Measurements from ENCODE around the gene TSKS.

The TSKS gene, protein sequence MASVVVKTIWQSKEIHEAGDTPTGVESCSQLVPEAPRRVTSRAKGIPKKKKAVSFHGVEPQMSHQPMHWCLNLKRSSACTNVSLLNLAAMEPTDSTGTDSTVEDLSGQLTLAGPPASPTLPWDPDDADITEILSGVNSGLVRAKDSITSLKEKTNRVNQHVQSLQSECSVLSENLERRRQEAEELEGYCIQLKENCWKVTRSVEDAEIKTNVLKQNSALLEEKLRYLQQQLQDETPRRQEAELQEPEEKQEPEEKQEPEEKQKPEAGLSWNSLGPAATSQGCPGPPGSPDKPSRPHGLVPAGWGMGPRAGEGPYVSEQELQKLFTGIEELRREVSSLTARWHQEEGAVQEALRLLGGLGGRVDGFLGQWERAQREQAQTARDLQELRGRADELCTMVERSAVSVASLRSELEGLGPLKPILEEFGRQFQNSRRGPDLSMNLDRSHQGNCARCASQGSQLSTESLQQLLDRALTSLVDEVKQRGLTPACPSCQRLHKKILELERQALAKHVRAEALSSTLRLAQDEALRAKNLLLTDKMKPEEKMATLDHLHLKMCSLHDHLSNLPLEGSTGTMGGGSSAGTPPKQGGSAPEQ

GRCh38 chr19:49763230-49763629 lies at the start of gene TSKS:
Gene TSKS (minus strand): TSS chr19:49763306. CDS start chr19:49763247, 59 bp downstream.
- no peak for DNase-seq (ENCODE audit: low read depth in 1 of 2, low spot score in 1 of 2)

- no peak for DNase-seq (ENCODE audit: low read depth in 1 of 2, low spot score in 1 of 2)
Observed at GRCh38 chr19:49812452-49812996, 49.4 kb upstream of the TSKS start.

DNA sequence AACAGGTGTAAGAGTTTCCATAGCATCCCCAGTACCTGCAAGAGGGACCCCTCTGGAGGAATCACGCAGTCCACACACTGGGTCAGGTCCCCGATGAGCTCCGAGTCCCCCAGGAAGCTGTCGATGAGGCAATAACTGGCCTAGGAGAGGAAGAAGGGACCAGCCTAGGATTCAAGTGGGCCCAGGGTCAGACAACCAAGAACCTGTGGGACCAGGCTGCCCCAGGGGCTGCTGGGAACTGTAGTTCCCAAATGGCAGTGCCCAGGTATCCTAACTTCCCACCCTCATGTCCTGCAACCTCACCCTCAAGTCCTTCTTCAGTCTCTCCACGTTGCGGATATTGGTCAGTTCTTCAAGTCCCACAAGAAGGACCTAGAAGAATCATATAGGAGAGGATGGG lies 48.2 kb upstream of the TSKS start:
- DNase-seq (ENCODE audit: low read depth in 1 of 2, low spot score in 1 of 2), result no peak

GRCh38 chr19:49809941-49810389 lies 46.9 kb upstream of the TSKS start:
- DNase-seq (ENCODE audit: low read depth in 1 of 2, low spot score in 1 of 2), result no peak

DNA sequence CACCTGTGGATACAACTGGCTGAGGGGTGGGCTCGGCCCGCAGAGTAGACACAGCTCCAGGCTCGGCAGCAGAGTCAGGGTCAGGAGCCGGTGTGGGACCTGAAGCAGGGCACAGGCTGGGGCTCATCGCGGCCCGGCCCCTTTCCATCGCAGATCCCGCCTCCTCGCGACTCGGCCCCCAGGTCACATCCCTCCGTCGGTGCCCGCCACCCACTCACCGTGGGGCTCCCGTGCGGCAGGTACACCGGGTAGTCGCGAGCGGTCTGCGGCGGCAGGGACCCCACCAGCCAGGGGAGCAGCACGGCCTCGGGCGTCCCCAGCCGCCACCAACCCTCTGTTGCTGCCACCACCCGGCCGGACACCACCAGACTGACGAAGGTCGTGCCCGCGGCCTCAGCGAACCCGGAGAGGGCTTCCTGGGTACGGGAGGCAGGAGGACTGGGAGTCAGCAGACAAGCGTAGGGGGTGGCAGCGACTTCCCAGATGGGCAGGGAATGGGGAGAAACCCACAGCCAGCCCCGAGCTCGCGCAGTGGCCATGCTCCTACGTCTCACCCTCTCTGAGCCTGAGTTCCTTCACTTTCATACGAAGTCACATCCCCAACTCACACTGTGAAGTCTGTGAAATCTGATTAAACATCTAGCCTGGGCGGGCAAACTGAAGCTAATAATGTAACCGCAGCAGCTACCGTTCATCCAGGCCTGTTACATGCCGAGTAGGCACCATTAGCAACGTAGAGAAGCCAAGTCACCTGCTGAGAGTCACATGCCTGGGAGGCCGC lies 46.2 kb upstream of the TSKS start:
- DNase-seq (ENCODE audit: low read depth in 1 of 2, low spot score in 1 of 2), result peak; percentile 13 to 22

DNA sequence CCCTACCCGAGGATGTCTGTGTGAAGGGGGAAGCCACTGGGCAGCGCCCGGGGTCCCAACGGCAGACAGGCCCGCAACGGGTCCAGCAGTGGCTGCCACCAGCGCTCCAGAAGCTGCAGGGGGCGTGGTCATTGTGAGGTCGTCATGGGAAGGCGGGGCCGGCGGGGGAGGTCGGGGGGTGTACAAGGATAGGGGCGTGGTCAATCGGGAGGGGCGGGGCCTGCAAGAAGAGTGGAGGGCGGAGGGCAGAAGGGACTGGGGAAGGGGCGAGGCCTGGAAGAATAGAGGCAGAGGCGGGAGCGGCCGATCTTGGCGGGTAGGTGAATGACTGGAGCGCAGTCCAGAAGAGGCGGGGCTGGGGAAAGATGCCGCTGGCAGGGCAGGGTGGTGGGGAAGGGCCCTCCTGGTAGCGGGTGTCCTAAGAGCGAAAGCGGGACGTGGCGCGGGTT lies 45.6 kb upstream of the TSKS start:
- DNase-seq (ENCODE audit: low read depth in 1 of 2, low spot score in 1 of 2), result peak; percentile 70 to 73

DNA sequence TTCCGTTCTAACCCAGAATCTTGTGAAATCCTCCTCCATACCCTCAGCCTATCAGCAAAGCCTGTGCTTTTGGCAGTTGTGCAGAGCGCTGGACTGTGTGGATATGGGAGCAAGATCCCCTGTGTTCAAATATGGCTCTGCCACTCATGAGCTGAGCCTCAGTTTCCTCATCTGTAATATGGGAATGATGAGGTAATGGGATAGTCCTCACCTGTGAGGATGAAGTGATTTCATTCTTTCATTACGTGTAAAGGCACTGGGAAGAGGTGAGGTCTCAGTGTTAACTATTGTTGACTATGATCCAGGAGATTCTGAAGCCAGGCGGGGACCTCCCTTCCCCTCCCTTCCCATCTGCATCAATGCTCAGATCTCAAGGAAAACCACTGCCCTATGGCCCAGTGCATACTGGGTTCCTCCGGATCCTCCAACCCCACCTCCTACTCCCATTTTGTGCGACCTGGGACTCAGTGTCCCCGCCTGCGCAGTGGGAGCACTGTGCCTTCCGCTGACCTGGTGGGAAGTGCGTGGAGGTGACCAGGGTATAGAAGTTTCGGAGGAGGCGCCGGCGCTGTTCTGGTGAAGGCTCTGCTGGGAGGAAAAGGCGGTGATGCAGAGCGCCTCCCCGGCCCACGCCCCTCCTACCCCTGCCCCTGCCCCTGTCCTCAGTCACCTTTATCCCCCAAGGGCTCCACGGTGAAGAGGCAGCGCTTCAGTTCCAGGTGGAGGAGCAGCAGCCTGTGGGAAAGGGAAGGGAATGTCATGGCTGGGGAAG lies 45.0 kb upstream of the TSKS start:
- no peak for DNase-seq (ENCODE audit: low read depth in 1 of 2, low spot score in 1 of 2)

DNA sequence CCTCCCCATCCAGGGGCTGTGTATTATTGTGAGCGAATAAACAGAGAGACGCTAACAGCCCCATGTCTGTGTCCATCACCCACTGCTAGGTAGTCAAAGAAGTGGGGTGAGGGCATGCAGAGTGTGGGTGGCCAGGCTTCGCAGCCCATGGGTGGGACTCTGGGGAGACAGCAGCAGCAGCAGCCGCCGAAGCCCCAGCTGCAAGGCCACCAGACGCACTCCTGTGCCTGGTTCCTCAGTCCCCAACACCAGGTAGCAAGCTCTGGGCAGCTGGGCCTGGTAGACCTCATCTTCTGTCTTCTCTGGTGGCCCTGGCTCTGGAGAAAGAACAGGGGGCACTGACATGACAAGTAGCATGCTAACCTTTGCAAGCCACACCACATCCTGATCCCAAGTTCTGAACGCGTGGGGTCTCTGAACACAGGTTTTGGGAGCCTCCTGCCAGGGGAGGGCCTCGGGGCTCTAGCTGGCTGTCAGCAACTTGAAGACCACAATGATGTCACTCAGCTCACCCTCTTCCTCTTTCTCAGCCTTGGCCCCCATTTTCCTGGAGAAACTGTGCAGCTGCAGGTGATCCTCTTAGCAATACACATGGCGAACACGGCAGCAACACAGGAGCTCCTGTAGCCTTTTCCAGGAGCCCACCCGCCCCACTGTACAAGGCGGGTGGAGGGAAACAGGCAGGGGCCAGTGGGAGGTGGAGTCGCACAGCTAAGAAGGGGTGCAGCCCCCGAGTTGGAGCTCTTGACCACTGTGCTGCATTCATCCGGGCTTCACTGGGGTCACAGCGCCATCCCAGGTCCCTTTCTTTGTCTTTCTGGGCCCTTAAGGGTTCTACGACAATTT lies 44.2 kb upstream of the TSKS start:
- DNase-seq (ENCODE audit: low read depth in 1 of 2, low spot score in 1 of 2), result no peak

GRCh38 chr19:49806620-49806959 lies 43.5 kb upstream of the TSKS start:
- DNase-seq (ENCODE audit: low read depth in 1 of 2, low spot score in 1 of 2), result no peak

GRCh38 chr19:49805822-49806619 lies 42.9 kb upstream of the TSKS start:
- no peak for DNase-seq (ENCODE audit: low read depth in 1 of 2, low spot score in 1 of 2)

DNA sequence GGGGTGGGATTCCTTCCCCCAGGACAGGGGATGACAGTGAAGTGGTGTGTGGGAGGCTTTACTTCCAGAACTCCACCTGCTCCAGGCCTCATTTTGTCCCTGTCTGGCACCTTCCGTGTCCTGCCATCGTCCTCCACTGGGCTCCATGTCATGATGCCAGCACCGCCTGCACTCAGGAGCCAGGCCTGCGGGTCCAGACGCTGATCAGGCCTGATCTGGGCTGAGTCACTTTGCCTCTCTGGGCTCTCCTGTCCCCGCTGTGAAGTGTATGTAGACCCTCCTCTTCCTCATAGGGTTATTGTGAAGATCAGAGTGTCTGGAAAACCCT lies 40.4 kb upstream of the TSKS start:
- DNase-seq (ENCODE audit: low read depth in 1 of 2, low spot score in 1 of 2), result no peak

- no peak for DNase-seq (ENCODE audit: low read depth in 1 of 2, low spot score in 1 of 2)
Observed at GRCh38 chr19:49802836-49803528, 39.9 kb upstream of the TSKS start.

DNA sequence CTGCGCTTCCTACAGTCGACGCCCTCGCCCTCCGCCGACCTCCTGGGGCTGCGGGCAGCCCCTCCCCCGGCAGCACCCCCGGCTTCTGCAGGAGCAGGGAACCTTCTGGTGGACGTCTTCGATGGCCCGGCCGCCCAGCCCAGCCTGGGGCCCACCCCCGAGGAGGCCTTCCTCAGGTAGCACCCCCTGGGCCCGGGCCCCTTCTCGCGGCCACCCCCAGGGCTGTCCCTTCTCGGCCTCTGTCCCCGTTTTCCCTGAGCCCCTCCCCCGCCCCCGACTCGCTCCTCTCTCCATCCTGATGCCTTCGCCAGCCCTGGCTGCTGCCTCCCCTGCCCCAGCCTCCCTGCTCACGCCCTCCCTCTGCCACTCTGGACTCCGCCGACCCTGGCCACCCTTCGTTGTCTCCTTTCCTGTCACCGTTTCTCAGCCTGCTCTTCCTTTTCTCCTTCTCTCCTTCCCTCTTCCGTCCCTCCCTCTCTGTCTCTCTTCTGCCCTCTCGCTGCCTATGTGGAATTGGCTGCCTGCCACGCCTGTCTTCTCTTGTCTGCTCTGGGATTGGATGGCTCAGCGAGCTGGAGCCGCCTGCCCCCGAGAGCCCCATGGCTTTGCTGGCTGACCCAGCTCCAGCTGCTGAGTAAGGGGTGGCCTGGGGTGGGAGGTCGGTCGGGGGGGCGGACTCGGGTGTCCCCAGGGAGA lies 39.0 kb upstream of the TSKS start:
- DNase-seq (ENCODE audit: low read depth in 1 of 2, low spot score in 1 of 2), result no peak

DNA sequence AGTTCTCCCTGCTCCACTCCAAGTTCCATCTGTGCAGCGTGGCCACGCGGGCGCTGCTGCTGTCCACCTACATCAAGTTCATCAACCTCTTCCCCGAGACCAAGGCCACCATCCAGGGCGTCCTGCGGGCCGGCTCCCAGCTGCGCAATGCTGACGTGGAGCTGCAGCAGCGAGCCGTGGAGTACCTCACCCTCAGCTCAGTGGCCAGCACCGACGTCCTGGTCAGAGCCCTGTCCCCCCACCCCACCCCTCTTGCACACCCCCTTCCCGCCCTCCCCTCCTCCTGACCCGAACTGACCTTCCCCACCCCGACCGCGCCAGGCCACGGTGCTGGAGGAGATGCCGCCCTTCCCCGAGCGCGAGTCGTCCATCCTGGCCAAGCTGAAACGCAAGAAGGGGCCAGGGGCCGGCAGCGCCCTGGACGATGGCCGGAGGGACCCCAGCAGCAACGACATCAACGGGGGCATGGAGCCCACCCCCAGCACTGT lies 38.3 kb upstream of the TSKS start:
- DNase-seq (ENCODE audit: low read depth in 1 of 2, low spot score in 1 of 2), result no peak

DNA sequence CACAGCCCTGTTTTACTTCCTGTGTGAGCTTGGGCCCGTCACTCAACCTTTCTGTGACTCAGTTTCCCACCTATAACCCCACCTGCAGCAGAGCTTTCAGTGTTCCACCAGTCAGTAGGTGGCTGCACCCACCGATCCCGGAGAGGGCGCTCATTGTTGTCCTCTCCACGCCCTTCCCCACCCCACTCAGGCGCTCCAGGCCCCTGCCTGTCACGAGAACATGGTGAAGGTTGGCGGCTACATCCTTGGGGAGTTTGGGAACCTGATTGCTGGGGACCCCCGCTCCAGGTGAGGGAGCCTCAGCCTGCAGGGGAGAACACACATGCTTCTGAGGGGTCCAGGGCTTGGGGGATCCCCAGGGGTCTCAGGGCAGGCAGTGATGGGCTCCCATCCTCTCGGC lies 37.7 kb upstream of the TSKS start:
- DNase-seq (ENCODE audit: low read depth in 1 of 2, low spot score in 1 of 2), result no peak

DNA sequence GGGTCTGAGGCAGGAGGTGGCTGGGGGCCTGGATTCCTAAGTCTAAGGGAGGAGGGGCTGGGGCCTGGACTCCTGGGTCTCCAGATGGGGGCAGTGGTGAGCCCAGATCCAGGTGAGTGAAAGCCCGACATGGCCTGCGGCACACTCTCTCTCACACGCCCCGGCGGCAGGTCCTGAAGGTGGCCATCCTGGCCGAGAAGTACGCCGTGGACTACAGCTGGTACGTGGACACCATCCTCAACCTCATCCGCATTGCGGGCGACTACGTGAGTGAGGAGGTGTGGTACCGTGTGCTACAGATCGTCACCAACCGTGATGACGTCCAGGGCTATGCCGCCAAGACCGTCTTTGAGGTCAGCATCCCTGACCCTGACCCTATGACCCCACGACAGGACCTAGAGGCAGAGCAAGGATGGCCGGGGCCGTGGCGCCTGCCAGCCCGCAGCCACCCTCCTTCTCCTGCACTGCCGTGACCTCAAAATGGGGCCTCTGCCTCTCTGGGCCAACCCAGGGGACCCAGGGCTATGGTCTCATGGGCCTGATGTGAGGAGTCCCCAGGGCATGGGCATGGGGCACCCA lies 36.8 kb upstream of the TSKS start:
- DNase-seq (ENCODE audit: low read depth in 1 of 2, low spot score in 1 of 2), result no peak

- no peak for DNase-seq (ENCODE audit: low read depth in 1 of 2, low spot score in 1 of 2)
Observed at GRCh38 chr19:49799271-49799797, 36.2 kb upstream of the TSKS start.
